Adrenal gland (tissue), 12 donors: ENCODE results near the gene ARHGEF17. TPM values are rescaled to one million over a fixed set of nuclear protein-coding genes. Genes with fewer than 3 reads are reported as not detected.
A peak's percentile ranks its signal among the peaks of the same experiment; 100 is the strongest.
"Not testable (repeated sequence)": the region's sequence is repeated elsewhere in the genome, so short reads cannot be mapped to it uniquely, and the experiment has no call there.

ENCODE experiments used
- DNase-seq, 7 donors: peaks; one replicate each; pipeline ENCODE4 v3.0.0-alpha.2; 2019 to 2020
- H3K27ac ChIP-seq, 5 donors: fragments of 200-600 bp; sonication (generic) in 4 of 5; 1 replicate in 3 of 5; 2 replicates in 2 of 5; pipeline versions ENCODE4 v1.5.1 to v1.8.0; 2016 to 2020; ENCODE audit warnings: mild to moderate bottlenecking in 1 of 5
- H3K27me3 ChIP-seq: fragments of 200-600 bp; 2 replicates; pipeline ENCODE4 v1.8.0; 2021
- H3K36me3 ChIP-seq, 2 donors: fragments of 200-600 bp; replicated peaks in 1 of 2; 1 replicate in 1 of 2; 2 replicates in 1 of 2; pipeline versions ENCODE4 v1.5.1 to v1.8.0; 2018 to 2022
- H3K4me1 ChIP-seq, 2 donors: fragments of 200-600 bp; replicated peaks in 1 of 2; 1 replicate in 1 of 2; 2 replicates in 1 of 2; pipeline versions ENCODE4 v1.5.1 to v1.8.0; 2018 to 2021
- H3K4me3 ChIP-seq, 4 donors: fragments of 200-600 bp; sonication (generic) in 3 of 4; one replicate each; pipeline ENCODE4 v1.5.1; 2016 to 2018
- H3K9me3 ChIP-seq, 3 donors: fragments of 200-600 bp; sonication (generic) in 1 of 3; replicated peaks in 1 of 3; 1 replicate in 2 of 3; 2 replicates in 1 of 3; pipeline versions ENCODE4 v1.5.1 to v1.8.0; 2016 to 2021
- POLR2A ChIP-seq, 2 donors: fragments of 450-650 bp; IDR thresholded peaks; one replicate each; pipeline ENCODE4 v1.6.1; 2017; ENCODE audit warnings: antibody characterized with exemption in 2 of 2, mild to moderate bottlenecking in 2 of 2, moderate library complexity in 1 of 2
- whole genome bisulfite sequencing, 4 donors: extraction: QIAGEN DNeasy Blood & Tissue Kit in 2 of 4; methylation state at CpG; one replicate each; pipeline versions ENCODE4 v1.1.5 to v1.1.7; 2013 to 2017; 5-methylcytosine and 5-hydroxymethylcytosine counted together
- intact Hi-C, 2 donors: fragments of 100-400 bp; cut with DNase I; formaldehyde crosslinking; loops; one replicate each; pipeline versions ENCODE4 v1.14.1 to v1.15.0; 2022 to 2023
- polyA plus RNA-seq, 3 donors: library from polyadenylated mRNA; stranded (reverse); fragments of 200-250 nt in 2 of 3; fragments of 350-450 nt in 1 of 3; fragmentation: Illumina TruSeq in 1 of 3; extraction: RNeasy Lipid Tissue Mini Kit (QIAGEN cat#74804) in 1 of 3; gene quantifications; one replicate each; pipeline ENCODE4 v1.2.3, GENCODE V29; 2013 to 2014
- total RNA-seq, 9 donors: library from RNA; depleted of rRNA in 4 of 9; stranded (reverse); fragments of >200 nt in 4 of 9; fragments of 120-200 nt in 1 of 9; fragmentation: NEBNext Ultra II Directional in 1 of 9; extraction: Animal tissue kit (Norgen Biotek cat#: 25700) in 1 of 9; gene quantifications; one replicate each; pipeline versions ENCODE4 v1.1.0 to v1.2.4, GENCODE V29; 2013 to 2023
- TF ChIP-seq, protein P1 (sequence below), 6 experiments: fragments of 450-650 bp in 4 of 6; fragments of 200-600 bp in 2 of 6; sonication (generic) in 1 of 6; IDR thresholded peaks; 1 replicate in 5 of 6; 2 replicates in 1 of 6; pipeline versions ENCODE4 v1.5.1 to v1.8.0; 2016 to 2021; ENCODE audit warnings: antibody characterized with exemption in 6 of 6, mild to moderate bottlenecking in 2 of 6, moderate library complexity in 1 of 6
- donor health status: healthy with polysubstance abuse.
- donor health status: Bipolar disorder and iron deficiency.
- donor health status: DM: yes; HTN: yes; CAD: no.
- donor health status: DM: no; HTN: no; CAD: no.
- donor health status: DM: no; HTN: no; CAD: no.
- donor health status: DM: yes; HTN: yes; CAD: no.

Gene ARHGEF17
- total and polyA plus RNA-seq, 12 donors: 8.1 to 48.2 (median 20.4) TPM

DNA sequence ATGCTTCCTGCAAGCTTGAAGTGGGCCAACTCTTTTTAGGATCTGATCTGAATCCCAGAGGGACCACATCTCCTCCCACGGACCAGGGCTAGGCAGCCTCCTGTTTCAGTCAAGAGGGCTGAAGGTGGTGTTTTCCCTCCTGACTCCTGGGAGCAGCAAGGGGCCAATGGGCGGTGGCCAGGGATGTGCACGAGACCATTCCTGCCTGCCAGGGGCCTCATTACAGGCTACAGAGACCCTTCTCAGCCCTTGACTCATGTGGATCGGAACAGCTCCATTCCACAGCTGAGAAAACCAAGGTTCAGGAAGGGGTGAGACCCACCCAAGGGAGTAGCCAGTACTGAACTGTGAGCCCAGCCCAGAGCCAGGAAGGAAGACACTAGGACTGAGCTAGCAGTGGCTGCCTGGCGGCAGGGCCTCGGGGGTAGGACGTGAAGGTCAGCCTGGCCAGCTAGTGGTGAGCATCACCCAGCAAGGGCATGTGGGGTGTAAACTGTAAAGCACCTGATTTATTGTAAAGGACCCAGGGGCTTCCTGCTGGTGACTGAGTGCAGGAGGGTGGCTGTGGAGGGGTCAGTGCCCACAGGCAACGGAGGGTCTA, 39.3 kb upstream of the ARHGEF17 start:
- WGBS, 4 donors: 80 to 89% (median 86%) methylated on average over 3 to 8 of the region's 8 CpGs
- no peaks in the 10 kb centered on the region for H3K36me3 ChIP-seq
- DNase-seq: peak in 3 of 7 donors; percentile 10 to 25 (median 16)

DNA sequence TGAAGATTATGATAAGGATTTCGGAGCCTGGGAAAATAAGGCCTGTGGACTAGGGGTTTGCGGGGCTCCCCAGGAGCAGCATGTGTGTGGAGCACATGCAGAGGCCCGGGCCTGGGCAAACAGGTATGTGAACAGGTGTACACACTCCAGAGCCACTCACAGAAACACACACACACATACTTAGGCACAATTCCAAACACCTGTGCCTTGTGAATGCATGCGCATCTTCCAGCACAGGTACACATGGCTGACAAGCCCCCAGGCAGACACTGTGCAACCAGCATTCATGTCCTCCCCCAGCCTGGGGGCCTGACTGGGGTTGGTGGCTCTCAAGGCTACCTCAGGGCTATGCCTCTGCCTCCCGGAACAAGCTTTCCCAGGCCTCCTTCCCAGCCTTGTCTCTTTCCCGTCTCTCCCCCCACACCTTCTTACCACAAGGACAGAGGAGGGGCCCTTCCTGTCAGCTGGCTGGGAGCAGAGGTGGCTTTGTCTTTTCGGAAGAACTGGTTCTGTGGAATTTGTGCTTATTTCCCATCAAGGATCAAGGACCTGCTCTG, 38.5 kb upstream of the ARHGEF17 start:
- no peak overlapping the region for H3K4me3 ChIP-seq
- H3K27me3 ChIP-seq: peaks cover 5% of the 10 kb centered on the region
- no peaks in the 10 kb centered on the region for H3K9me3 ChIP-seq
- 85 to 92% (median 87%) methylated on average over 7 of the region's 7 CpGs for WGBS, 4 donors
- intact Hi-C loops: no loop called here
- peak in 3 of 7 donors; percentile 13 to 45 (median 17) for DNase-seq
- no peaks in the 10 kb centered on the region for H3K36me3 ChIP-seq
- no peak for TF ChIP-seq POLR2A (IDR thresholded peaks at IDR 0.05)
- TF ChIP-seq, protein P1, sequence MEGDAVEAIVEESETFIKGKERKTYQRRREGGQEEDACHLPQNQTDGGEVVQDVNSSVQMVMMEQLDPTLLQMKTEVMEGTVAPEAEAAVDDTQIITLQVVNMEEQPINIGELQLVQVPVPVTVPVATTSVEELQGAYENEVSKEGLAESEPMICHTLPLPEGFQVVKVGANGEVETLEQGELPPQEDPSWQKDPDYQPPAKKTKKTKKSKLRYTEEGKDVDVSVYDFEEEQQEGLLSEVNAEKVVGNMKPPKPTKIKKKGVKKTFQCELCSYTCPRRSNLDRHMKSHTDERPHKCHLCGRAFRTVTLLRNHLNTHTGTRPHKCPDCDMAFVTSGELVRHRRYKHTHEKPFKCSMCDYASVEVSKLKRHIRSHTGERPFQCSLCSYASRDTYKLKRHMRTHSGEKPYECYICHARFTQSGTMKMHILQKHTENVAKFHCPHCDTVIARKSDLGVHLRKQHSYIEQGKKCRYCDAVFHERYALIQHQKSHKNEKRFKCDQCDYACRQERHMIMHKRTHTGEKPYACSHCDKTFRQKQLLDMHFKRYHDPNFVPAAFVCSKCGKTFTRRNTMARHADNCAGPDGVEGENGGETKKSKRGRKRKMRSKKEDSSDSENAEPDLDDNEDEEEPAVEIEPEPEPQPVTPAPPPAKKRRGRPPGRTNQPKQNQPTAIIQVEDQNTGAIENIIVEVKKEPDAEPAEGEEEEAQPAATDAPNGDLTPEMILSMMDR (IDR thresholded peaks at IDR 0.05): no peak
- no peak overlapping the region for H3K27ac ChIP-seq
- H3K4me1 ChIP-seq: no peaks in the 10 kb centered on the region

More for the DNA sequence above, 39.3 kb upstream of the ARHGEF17 start:
- no peaks in the 10 kb centered on the region for H3K9me3 ChIP-seq
- peaks cover 10% of the 10 kb centered on the region for H3K27me3 ChIP-seq
- intact Hi-C loops: no loop called here
- TF ChIP-seq POLR2A (IDR thresholded peaks at IDR 0.05): no peak
- TF ChIP-seq, protein P1 (IDR thresholded peaks at IDR 0.05): no peak
- H3K27ac ChIP-seq: no peak overlapping the region
- H3K4me1 ChIP-seq: no peaks in the 10 kb centered on the region
- no peak overlapping the region for H3K4me3 ChIP-seq

DNA sequence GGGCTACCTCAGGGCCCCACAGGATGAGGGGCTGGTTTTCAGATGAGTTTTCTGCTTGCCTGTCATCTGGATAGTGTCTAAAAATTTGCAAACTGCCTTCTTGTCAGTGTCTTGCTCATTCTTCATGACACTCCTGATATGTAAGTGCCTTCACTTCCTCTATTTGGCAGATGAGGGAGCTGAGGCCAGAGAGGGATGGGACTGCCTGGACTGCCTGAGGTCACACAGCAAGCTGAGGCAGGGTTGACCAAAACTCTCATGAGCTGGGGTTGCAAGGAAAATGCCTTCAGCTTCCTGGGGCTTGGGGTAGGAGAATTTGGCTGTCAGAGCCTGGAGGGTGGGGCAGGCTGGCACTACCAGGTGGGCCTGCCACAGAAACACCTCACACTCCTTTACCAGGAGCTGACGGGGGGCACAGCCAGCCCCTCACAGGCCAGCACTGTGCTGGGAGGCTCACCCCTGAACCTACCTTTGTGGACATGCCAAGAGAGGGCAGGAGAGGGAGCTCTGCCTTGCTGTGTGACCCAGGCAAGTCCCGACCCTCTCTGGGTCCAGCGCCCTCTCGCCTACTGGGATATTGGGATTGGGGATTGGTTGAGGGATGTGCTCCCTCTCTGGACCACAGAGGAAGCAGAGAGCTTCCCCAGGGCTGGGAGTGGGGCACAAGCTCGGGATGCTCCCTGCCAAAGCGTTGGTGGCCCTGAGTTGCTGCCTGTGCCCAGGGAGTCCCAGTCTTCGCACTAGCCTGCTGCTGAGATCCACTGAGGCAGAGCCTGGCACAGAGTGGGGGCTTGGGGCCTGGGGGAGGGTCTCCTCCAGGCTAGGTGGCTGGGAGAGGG, 37.8 kb upstream of the ARHGEF17 start:
- 86 to 100% (median 93%) methylated on average over 2 to 7 of the region's 7 CpGs for WGBS, 4 donors
- Histone ChIP-seq H3K4me1 (no peaks in the 10 kb centered on the region), H3K9me3 (no peaks in the 10 kb centered on the region), H3K27ac (no peak overlapping the region), H3K4me3 (no peak overlapping the region), H3K27me3 (no peaks in the 10 kb centered on the region), H3K36me3 (no peaks in the 10 kb centered on the region)
- no peak for TF ChIP-seq POLR2A (IDR thresholded peaks at IDR 0.05)
- TF ChIP-seq, protein P1 (IDR thresholded peaks at IDR 0.05): no peak
- intact Hi-C loops: no loop called here
- peak in 3 of 7 donors; percentile 10 to 37 (median 20) for DNase-seq

DNA sequence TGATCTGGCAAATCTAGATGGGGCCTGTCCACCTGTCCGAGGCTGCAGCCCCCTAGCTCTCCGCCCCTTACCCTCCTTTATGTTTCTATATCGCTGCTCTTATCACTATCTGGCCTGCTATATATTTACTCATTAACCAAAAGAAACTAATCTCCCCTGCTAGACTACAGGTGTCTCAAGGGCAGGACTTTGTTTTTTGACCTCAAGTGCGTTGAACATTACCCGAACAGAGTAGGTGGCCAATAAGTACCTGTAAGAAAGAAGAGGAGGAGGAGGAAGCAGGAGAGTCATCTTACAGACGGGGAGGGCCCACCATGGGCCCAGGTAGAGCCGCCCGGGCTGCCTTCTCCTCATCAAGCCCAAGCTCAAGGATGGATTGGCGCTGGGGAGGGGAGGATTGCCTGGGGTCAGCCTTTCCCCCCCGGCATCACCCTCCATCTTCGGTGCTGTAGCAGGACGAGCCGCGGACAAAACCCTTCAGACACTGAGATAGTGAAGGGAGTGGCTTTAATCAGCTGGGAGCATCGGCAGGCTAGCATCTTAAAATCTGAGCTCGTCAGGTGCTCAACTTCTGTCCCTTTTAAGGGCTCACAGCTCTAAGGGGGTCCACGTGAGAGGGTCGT, 37.1 kb upstream of the ARHGEF17 start:
- no peak for TF ChIP-seq POLR2A (IDR thresholded peaks at IDR 0.05)
- TF ChIP-seq, protein P1 (IDR thresholded peaks at IDR 0.05): no peak
- H3K4me3 ChIP-seq: no peak overlapping the region
- H3K27me3 ChIP-seq: no peaks in the 10 kb centered on the region
- 87 to 92% (median 90%) methylated on average over 18 of the region's 18 CpGs for WGBS, 4 donors
- no peaks in the 10 kb centered on the region for H3K36me3 ChIP-seq
- H3K4me1 ChIP-seq: no peaks in the 10 kb centered on the region
- H3K9me3 ChIP-seq: no peaks in the 10 kb centered on the region
- H3K27ac ChIP-seq: no peak overlapping the region
- intact Hi-C loops: no loop called here
- DNase-seq: peak in 3 of 7 donors; percentile 12 to 41 (median 18)

DNA sequence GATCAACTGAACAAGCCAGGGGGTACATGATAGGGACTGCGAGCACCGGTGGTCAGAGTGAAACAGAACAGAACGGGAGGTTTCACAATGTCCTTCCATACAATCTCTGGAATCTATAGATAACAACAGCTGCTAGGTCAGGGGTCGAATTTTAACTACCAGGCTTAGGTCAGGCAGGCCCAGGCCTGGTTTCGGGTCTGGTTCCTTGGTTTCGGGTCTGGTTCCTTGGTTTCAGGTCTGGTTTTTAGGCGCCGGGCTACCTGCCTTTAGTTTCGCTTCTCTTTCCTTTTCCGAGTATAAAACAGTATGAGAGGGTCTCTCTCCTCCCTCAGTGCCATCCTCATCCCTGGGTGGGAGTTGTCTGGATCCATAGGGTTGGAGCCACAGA, 36.6 kb upstream of the ARHGEF17 start:
- H3K4me3 ChIP-seq, H3K9me3 ChIP-seq, H3K36me3 ChIP-seq, H3K27me3 ChIP-seq, intact Hi-C loops, H3K4me1 ChIP-seq: not testable (repeated sequence)
- peak in 1 of 7 donors; percentile 7 for DNase-seq
- peak overlapping the region in 2 of 5 donors; percentile 17 to 49 for H3K27ac ChIP-seq
- WGBS, 4 donors: 75 to 83% (median 79%) methylated on average over 10 of the region's 10 CpGs
